Heart left ventricle (tissue), 13 donors: ENCODE results near the gene FCN2.

ENCODE experiments used
- CTCF ChIP-seq, 12 donors: fragments of 200-600 bp; sonication (generic) in 4 of 12; IDR thresholded peaks; one replicate each; pipeline versions ENCODE4 v1.5.0 to v1.8.0; 2018 to 2022; ENCODE audit warnings: antibody characterized with exemption in 12 of 12, mild to moderate bottlenecking in 5 of 12
- POLR2A ChIP-seq, 2 donors: fragments of 450-650 bp; IDR thresholded peaks; one replicate each; pipeline ENCODE4 v1.6.1; 2017; ENCODE audit warnings: antibody characterized with exemption in 2 of 2, mild to moderate bottlenecking in 2 of 2, moderate library complexity in 2 of 2
- donor health status: ischemic (EF 13 %, LVEDD 7.1; RV severe dilation, severe dysfunction).
- donor health status: DM: no; HTN: yes; CAD: no.
- donor health status: DM: no; HTN: no; CAD: no.
- donor health status: ischemic (EF 25% LVEDD 6.9; RV normal size, moderate dysfunction).
- donor health status: ischemic (EF 25% LVEDD 5.7; RV mildly dilated, moderate dysfunction).
- donor health status: ischemic (EF 35%, LVEDD 5.7; RV mildly dilated, moderate dysfunction).
- donor health status: nonischemic (EF 11% LVEDD 7.7; RV severe dilation, severe dysfunction).
- donor health status: DM: yes; HTN: yes; CAD: no.
- donor health status: PGD.
- donor health status: ischemic (EF 29% LVEDD 5.4; RV normal size, mild dysfunction).
- donor health status: nonischemic (EF 23%, LVEDD 6.1; RV moderate dilation, normal function).

GRCh38 chr9:134932171-134932570, 51.6 kb downstream of the FCN2 start:
- TF ChIP-seq CTCF (IDR thresholded peaks at IDR 0.05) (no peak), POLR2A (IDR thresholded peaks at IDR 0.05) (no peak)
